Gastroesophageal sphincter (tissue), 3 donors: ENCODE data around the gene ARFGAP2.

Experiments
- CTCF ChIP-seq, 4 experiments: fragments of 200-600 bp in 2 of 4; fragments of 450-650 bp in 2 of 4; sonication (generic) in 1 of 4; IDR thresholded peaks; one replicate each; pipeline ENCODE4 v1.5.1; 2017 to 2019; ENCODE audit warnings: antibody characterized with exemption in 4 of 4, mild to moderate bottlenecking in 2 of 4, moderate library complexity in 2 of 4
- EP300 ChIP-seq: sonication (generic); formaldehyde crosslinking; IDR thresholded peaks from one replicate; pipeline ENCODE4 v1.6.1; 2017; ENCODE audit warnings: antibody characterized with exemption, mild to moderate bottlenecking
- POLR2AphosphoS5 ChIP-seq: sonication (generic); formaldehyde crosslinking; IDR thresholded peaks from one replicate; pipeline ENCODE4 v1.6.1; 2017; ENCODE audit warnings: antibody characterized with exemption

- no peak for TF ChIP-seq CTCF (IDR thresholded peaks at IDR 0.05)
- TF ChIP-seq EP300: no peak
- peak; percentile 82 for TF ChIP-seq POLR2AphosphoS5
Observed at GRCh38 chr11:47176328-47177228, at the start of gene ARFGAP2.
